Activated naive CD4-positive, alpha-beta T cell treated with anti-CD3 and anti-CD28 coated beads for 36 hours (primary cell): ENCODE results near the gene MRM3. TPM values are rescaled to one million over a fixed set of nuclear protein-coding genes. Genes with fewer than 3 reads are reported as not detected.
A peak's percentile ranks its signal among the peaks of the same experiment; 100 is the strongest.
"Not testable (repeated sequence)": the region's sequence is repeated elsewhere in the genome, so short reads cannot be mapped to it uniquely, and the experiment has no call there.

Experiments used
- CTCF ChIA-PET: fragments of 350-600 bp; sonication (Branson Sonifier 250); formaldehyde crosslinking; loops from one replicate; lab custom pipeline; 2021; ENCODE audit warnings: antibody characterized with exemption; lab: Charles Lee
- DNase-seq: peaks from one replicate; pipeline ENCODE4 v3.0.0-alpha.2; 2020
- H3K27ac Mint-ChIP-seq: one replicate; pipeline ENCODE4 v1.8.0; 2021; ENCODE audit warnings: mild to moderate bottlenecking, mixed read lengths
- H3K27me3 Mint-ChIP-seq: one replicate; pipeline ENCODE4 v1.8.0; 2021; ENCODE audit warnings: low read depth, mixed read lengths
- H3K36me3 Mint-ChIP-seq: one replicate; pipeline ENCODE4 v1.8.0; 2021; ENCODE audit warnings: low read depth, mixed read lengths
- H3K4me1 Mint-ChIP-seq: one replicate; pipeline ENCODE4 v1.8.0; 2021; ENCODE audit warnings: low read depth, mixed read lengths
- H3K4me3 Mint-ChIP-seq: one replicate; pipeline ENCODE4 v1.8.0; 2021; ENCODE audit warnings: mild to moderate bottlenecking, moderate library complexity, mixed read lengths
- H3K9me3 Mint-ChIP-seq: one replicate; pipeline ENCODE4 v1.8.0; 2021; ENCODE audit warnings: mixed read lengths
- intact Hi-C: fragments of 100-400 bp; cut with micrococcal nuclease; formaldehyde crosslinking; loops from one replicate; pipeline ENCODE4 v1.15.1; 2023
- total RNA-seq, 2 experiments: library from RNA; stranded (reverse); gene quantifications; one replicate each; pipeline ENCODE4 v1.2.3, GENCODE V29; 2021

Gene MRM3
- total RNA-seq, 2 experiments from 2014 or later = 22.8 to 25.6 TPM

DNA sequence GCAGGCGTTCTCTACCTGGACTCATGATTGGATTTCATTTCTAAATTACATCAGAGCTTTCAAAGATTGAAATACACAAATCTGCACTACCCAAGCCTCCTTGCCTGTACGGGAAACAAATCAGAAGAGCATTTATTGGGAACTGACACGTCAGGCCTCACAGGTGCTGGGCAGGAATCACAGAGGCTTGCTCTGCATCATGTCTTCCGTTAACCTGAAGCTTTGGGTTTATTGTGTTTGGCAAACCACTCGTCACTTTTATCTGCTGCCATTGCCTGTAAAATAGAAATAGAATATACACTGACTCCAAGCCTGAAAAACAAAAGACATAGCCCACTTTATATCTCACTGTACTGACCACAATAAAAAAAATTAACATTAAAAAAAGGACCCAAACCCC, 22.2 kb upstream of the MRM3 start:
- CTCF ChIA-PET = interaction anchor here (0.6 kb wide), 1 partner anchor 337 kb away, joined by 3 read pairs; no protein-coding TSS in a partner anchor
- Mint-ChIP-seq H3K36me3 (peaks cover 19% of the 10 kb centered on the region), H3K9me3 (peaks cover 5% of the 10 kb centered on the region), H3K27ac (no peak overlapping the region), H3K27me3 (no peaks in the 10 kb centered on the region), H3K4me3 (no peak overlapping the region), H3K4me1 (no peaks in the 10 kb centered on the region)
- DNase-seq = no peak
- intact Hi-C loops = no loop called here

DNA sequence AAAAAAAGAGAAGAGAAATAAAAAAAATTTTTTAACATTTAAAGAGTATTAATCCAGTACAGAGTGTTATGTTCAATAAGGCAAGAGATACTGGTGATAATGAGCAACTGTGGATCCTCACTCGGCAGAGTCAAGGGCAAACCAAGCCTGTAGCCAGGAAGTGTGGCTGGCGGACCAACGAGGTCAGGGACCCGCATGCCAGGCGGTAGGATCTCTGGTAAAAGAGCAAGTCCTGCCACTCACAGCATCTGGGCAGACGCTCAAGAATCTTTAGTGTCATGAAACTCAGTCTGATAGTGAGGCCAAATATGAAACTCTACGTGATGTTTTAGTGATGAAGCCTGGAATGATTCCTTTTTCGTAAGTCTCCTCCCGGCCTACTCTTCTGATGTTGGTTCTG, 21.8 kb upstream of the MRM3 start:
- H3K36me3 Mint-ChIP-seq = peaks cover 21% of the 10 kb centered on the region
- CTCF ChIA-PET = no interaction called here
- H3K9me3 Mint-ChIP-seq = peaks cover 5% of the 10 kb centered on the region
- no peaks in the 10 kb centered on the region for H3K27me3 Mint-ChIP-seq
- DNase-seq = no peak
- H3K27ac Mint-ChIP-seq = no peak overlapping the region
- H3K4me3 Mint-ChIP-seq = no peak overlapping the region
- intact Hi-C loops = no loop called here
- no peaks in the 10 kb centered on the region for H3K4me1 Mint-ChIP-seq

DNA sequence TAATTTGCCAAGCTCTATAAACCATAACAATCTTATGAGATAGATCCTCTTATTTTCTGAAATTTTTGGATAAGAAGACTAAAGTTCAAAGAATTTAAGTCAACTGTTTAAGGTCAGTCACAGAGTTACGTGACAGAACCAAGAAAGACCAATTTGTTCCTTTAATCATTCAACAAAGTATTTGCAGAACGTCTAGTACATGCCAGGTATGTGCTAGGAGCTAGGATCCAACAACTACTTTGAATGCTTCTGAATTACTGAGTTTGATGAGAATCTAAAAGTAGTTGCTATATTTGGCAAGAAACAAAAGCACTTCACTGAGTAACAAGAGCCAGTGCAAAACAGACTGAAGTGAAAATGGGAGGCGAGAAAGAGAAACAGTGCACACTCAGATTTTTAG, 15.1 kb upstream of the MRM3 start:
- intact Hi-C loops = no loop called here
- Mint-ChIP-seq H3K27ac (no peak overlapping the region), H3K4me3 (no peak overlapping the region), H3K9me3 (no peaks in the 10 kb centered on the region), H3K27me3 (no peaks in the 10 kb centered on the region), H3K4me1 (no peaks in the 10 kb centered on the region), H3K36me3 (peaks cover 32% of the 10 kb centered on the region)
- no peak for DNase-seq
- CTCF ChIA-PET = interaction anchor here (0.7 kb wide), 1 partner anchor 372 kb away, joined by 3 read pairs; no protein-coding TSS in a partner anchor

DNA sequence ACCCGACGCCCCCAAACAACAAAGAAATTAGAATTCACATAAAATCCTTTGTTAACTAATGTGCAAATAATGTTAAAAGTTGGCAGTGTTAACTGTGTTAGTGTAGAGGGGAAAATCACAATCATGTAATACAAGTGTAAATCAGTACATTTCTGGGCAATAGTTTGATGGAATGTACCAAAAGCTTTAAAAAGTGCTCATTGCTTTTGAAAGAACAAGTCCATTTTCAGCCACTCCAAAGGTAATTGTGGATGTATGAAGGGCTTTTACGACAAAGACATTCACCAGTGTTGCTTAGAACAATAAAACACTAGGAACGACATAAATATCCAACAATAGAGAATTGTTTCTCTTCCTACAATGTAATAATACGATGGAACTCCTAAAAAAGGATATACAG, 9.1 kb upstream of the MRM3 start:
- H3K4me3 Mint-ChIP-seq = no peak overlapping the region
- DNase-seq = no peak
- peaks cover 15% of the 10 kb centered on the region for H3K4me1 Mint-ChIP-seq
- no peak overlapping the region for H3K27ac Mint-ChIP-seq
- CTCF ChIA-PET = interaction anchor here (1.1 to 1.5 kb wide), 2 partner anchors 22 to 192 kb away, joined by 3 read pairs; no protein-coding TSS in a partner anchor
- peaks cover 51% of the 10 kb centered on the region for H3K36me3 Mint-ChIP-seq
- H3K27me3 Mint-ChIP-seq = no peaks in the 10 kb centered on the region
- H3K9me3 Mint-ChIP-seq = no peaks in the 10 kb centered on the region
- intact Hi-C loops = no loop called here

DNA sequence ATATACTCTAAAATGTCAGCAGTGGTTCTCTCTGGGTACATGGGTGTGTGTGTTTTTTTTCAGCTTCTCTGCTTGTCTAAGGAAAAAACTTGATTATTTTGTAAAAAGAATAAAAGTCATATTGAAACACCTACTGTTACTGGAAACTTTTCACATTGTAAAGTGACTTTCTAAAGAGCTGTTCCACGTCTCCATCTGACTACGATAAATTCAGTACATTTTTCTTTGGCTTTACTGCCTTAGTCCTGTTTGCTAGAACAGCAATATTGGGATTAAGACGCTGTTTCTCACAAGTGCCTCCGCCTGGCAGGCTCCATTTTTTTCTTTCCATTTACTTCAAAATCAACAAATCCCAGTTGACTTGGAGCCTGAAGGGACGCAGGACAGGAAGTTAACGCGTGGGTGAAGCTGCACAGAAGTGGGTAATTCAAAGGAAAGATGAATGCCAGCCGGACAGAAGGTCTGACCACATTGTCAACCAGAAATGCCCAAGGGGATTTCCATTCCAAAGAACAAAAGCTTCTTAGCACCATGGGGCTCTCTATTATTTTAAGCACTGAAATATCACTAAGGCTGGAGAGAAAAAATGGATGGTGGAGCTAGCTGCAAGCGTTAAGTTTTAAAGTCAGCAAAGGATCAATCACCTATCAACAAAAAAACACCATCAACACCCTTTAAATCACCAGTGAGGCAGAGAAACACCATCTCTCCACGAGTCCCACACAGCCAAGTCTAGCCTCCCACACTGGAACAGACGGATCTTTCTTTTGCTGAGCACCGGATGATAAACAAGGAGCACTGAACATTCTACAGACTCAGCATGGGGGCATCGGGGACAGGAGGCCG, 8.5 kb upstream of the MRM3 start:
- no peak overlapping the region for H3K4me3 Mint-ChIP-seq
- peaks cover 56% of the 10 kb centered on the region for H3K36me3 Mint-ChIP-seq
- CTCF ChIA-PET = interaction anchor here (1.1 to 1.5 kb wide), 2 partner anchors 23 to 191 kb away, joined by 3 read pairs; no protein-coding TSS in a partner anchor
- peak overlapping the region; percentile 34 for H3K27ac Mint-ChIP-seq
- intact Hi-C loops = no loop called here
- DNase-seq = no peak
- H3K27me3 Mint-ChIP-seq = no peaks in the 10 kb centered on the region
- H3K4me1 Mint-ChIP-seq = peaks cover 15% of the 10 kb centered on the region
- H3K9me3 Mint-ChIP-seq = no peaks in the 10 kb centered on the region

DNA sequence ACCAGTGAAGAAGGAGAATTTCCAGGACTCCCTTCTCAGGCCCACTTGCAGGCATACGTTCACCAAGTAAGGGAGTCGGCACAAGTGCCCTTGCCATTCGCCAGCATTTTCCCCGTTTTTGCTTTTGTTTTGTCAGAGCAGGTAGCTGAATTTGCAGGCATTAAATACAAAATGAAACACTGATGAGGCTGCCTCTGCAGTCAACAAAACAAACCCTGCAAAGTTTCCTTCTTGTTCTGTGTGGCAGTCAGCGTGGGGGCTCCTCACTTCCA, 7.9 kb upstream of the MRM3 start:
- Mint-ChIP-seq H3K27ac (no peak overlapping the region), H3K27me3 (no peaks in the 10 kb centered on the region), H3K4me3 (no peak overlapping the region), H3K36me3 (peaks cover 53% of the 10 kb centered on the region), H3K9me3 (no peaks in the 10 kb centered on the region), H3K4me1 (peaks cover 15% of the 10 kb centered on the region)
- intact Hi-C loops = no loop called here
- DNase-seq = no peak
- CTCF ChIA-PET = interaction anchor here (1.5 kb wide), 1 partner anchor 23 kb away, joined by 3 read pairs; no protein-coding TSS in a partner anchor

DNA sequence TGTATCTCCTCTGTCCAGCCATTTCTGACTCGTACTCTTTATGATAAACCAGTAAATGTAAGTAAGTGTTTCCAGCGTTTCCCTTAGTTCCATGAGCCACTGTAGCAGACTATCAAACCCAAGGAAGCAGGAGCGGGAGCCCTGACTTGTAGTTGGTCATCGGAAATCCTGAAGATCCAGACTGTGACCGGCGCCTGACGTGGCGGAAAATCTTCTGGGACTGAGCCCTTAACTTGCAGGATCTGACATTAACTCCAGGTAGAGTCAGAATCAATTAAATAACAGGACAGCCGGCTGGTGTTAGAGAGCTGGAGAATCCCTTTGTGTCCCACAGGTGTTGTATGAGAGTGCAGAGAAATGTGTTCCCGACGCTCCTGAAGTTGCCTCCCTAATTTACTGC, 4.1 kb upstream of the MRM3 start:
- H3K4me1 Mint-ChIP-seq = peaks cover 27% of the 10 kb centered on the region
- DNase-seq = no peak
- H3K27me3 Mint-ChIP-seq = no peaks in the 10 kb centered on the region
- no peak overlapping the region for H3K4me3 Mint-ChIP-seq
- H3K9me3 Mint-ChIP-seq = no peaks in the 10 kb centered on the region
- CTCF ChIA-PET = no interaction called here
- intact Hi-C loops = no loop called here
- peak overlapping the region; percentile 21 for H3K27ac Mint-ChIP-seq
- peaks cover 42% of the 10 kb centered on the region for H3K36me3 Mint-ChIP-seq

DNA sequence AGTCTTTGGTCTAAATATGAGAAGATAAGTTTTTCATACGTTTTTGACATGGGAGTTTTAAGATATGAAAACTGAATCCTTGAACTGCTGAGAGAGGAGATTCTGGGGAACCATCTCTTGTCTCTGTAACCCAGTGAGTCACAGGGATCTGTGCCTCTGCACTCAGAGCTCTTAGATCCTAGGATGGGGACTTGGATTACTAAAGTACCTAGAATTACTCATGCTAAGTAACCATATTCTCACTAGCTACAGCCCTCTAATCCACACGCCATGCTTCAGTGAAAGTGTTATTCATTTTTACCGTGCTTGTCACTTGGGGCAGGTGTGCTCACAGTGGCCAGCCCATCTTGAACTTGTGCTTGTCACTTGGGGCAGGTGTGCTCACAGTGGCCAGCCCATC, 2.0 kb downstream of the MRM3 start:
- DNase-seq = no peak
- peaks cover 14% of the 10 kb centered on the region for H3K36me3 Mint-ChIP-seq
- intact Hi-C loops = no loop called here
- H3K9me3 Mint-ChIP-seq = no peaks in the 10 kb centered on the region
- peak overlapping the region; percentile 31 for H3K27ac Mint-ChIP-seq
- no peaks in the 10 kb centered on the region for H3K27me3 Mint-ChIP-seq
- H3K4me1 Mint-ChIP-seq = peaks cover 35% of the 10 kb centered on the region
- peak overlapping the region; percentile 32 for H3K4me3 Mint-ChIP-seq
- CTCF ChIA-PET = interaction anchor here (0.5 kb wide), 1 partner anchor 83 kb away, joined by 3 read pairs; no protein-coding TSS in a partner anchor

DNA sequence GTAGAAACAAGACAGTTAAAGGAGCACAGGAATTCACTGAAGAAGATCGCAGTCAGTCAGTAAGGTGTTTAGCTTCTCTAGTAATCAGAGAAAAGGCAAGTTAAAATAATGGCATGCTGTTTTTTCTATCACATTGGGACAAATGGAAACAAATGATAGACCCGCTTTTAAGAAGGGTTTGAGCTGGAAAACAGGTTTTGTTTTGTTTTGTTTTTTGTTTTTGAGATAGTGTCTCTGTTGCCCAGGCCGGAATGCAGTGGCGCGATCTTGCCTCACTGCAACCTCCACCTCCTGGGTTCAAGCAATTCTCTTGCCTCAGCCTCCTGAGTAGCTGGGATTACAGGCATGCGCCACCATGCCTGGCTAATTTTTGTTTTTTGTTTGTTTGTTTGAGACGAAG, 3.7 kb downstream of the MRM3 start:
- H3K4me1 Mint-ChIP-seq = peaks cover 30% of the 10 kb centered on the region
- H3K9me3 Mint-ChIP-seq, H3K27me3 Mint-ChIP-seq, H3K4me3 Mint-ChIP-seq, intact Hi-C loops, DNase-seq, H3K27ac Mint-ChIP-seq: not testable (repeated sequence)
- peaks cover 14% of the 10 kb centered on the region for H3K36me3 Mint-ChIP-seq
- CTCF ChIA-PET = interaction anchor here (1.0 to 1.9 kb wide), 2 partner anchors 10 to 71 kb away, joined by 5 to 8 read pairs; no protein-coding TSS in a partner anchor

DNA sequence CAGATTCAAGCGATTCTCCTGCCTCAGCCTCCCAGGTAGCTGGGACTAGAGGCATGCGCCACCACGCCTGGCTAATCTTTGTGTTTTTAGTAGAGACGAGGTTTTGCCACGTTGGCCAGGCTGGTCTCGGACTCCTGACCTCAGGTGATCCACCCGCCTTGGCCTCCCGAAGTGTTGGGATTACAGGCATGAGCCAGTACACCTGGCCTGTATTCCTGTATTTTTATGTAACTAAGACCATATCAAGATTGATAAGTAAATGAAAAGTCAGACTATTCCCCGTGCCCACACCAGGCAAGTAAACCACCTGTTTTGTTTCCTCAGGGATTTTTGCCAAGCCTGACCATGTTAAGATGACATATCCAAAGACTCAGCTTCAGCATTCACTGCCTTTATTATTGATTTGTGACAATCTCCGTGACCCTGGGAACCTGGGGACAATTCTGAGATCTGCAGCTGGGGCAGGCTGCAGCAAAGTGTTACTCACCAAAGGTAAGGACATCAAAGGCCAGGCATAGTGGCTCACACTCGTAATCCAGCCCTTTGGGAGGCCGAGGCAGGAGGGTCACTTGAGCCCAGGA, 5.6 kb downstream of the MRM3 start:
- peaks cover 15% of the 10 kb centered on the region for H3K36me3 Mint-ChIP-seq
- peaks cover 24% of the 10 kb centered on the region for H3K4me1 Mint-ChIP-seq
- intact Hi-C loops = no loop called here
- no peaks in the 10 kb centered on the region for H3K9me3 Mint-ChIP-seq
- CTCF ChIA-PET = interaction anchor here (0.6 to 1.9 kb wide), 3 partner anchors 8 to 646 kb away, joined by 3 to 8 read pairs (median 3); no protein-coding TSS in a partner anchor
- H3K27me3 Mint-ChIP-seq = no peaks in the 10 kb centered on the region
- H3K4me3 Mint-ChIP-seq = no peak overlapping the region
- no peak overlapping the region for H3K27ac Mint-ChIP-seq
- no peak for DNase-seq

DNA sequence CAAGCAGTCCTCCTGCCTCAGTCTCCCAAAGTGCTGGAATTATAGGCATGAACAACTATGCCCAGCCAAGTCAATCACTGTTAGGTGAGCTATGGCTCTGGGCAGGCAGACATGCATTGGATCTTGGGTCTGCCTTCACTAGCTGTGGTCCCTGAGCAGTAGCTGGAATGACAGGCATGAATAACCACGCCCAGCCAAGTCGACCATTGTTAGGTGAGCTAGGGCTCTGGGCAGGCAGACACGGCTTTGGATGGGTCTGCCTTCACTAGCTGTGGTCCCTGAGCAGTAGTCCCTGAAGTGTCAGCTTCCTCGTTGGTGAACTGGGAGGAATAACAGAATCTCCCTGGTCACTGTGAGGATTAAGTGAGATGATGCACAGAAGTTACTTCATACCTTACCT, 6.4 kb downstream of the MRM3 start:
- intact Hi-C loops = no loop called here
- CTCF ChIA-PET = interaction anchor here (1.0 to 1.3 kb wide), 2 partner anchors 192 to 208 kb away, joined by 4 read pairs; partner anchors contain the start of gene TIMM22

DNA sequence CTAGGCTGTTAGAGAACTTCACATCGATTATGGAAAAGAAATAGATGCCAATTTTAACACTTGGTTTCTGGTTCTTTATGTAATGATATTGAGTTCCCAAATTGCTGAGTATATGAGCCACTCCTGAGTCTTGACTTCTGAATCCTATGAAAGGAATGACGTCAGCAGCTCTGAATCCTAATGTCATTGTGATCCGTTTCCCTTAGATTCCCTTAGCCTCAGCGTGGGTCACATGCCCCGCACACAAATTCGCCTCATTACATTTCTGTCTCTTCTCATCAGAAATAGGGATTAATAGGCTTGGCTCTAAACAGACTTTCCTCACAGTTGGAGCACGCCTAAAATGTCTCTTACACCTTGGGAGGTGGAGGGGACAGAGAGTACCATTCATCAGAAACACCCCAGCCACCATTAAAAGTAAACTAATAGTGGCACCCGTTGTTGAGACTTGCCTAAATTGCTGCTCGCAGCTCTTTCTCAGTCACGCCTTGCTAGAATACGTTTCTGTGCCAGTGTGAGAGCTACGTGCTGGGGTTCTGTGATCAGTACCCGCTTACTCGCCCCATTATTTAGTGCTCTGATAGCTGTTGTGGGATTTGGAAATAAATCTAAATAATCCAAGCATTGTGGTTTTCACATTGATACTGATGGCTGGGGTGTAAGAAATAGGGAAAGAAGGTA, 7.1 kb downstream of the MRM3 start:
- Mint-ChIP-seq H3K36me3 (peaks cover 13% of the 10 kb centered on the region), H3K4me1 (peaks cover 9% of the 10 kb centered on the region), H3K9me3 (no peaks in the 10 kb centered on the region), H3K27ac (no peak overlapping the region), H3K27me3 (no peaks in the 10 kb centered on the region), H3K4me3 (no peak overlapping the region)
- CTCF ChIA-PET = interaction anchor here (1.0 to 1.3 kb wide), 2 partner anchors 192 to 207 kb away, joined by 4 read pairs; partner anchors contain the start of gene TIMM22
- no peak for DNase-seq
- intact Hi-C loops = no loop called here

More for the DNA sequence above, 6.4 kb downstream of the MRM3 start:
- H3K27me3 Mint-ChIP-seq = no peaks in the 10 kb centered on the region
- DNase-seq = no peak
- H3K36me3 Mint-ChIP-seq = peaks cover 13% of the 10 kb centered on the region
- H3K9me3 Mint-ChIP-seq = no peaks in the 10 kb centered on the region
- H3K27ac Mint-ChIP-seq = no peak overlapping the region
- H3K4me3 Mint-ChIP-seq = no peak overlapping the region
- H3K4me1 Mint-ChIP-seq = peaks cover 16% of the 10 kb centered on the region
